Heart left ventricle (tissue), 13 donors: ENCODE data around the gene TAOK3.

ENCODE experiments used
- CTCF ChIP-seq, 12 donors: fragments of 200-600 bp; sonication (generic) in 4 of 12; IDR thresholded peaks; one replicate each; pipeline versions ENCODE4 v1.5.0 to v1.8.0; 2018 to 2022; ENCODE audit warnings: antibody characterized with exemption in 12 of 12, mild to moderate bottlenecking in 5 of 12
- POLR2A ChIP-seq, 2 donors: fragments of 450-650 bp; IDR thresholded peaks; one replicate each; pipeline ENCODE4 v1.6.1; 2017; ENCODE audit warnings: antibody characterized with exemption in 2 of 2, mild to moderate bottlenecking in 2 of 2, moderate library complexity in 2 of 2
- donor health status: ischemic (EF 13 %, LVEDD 7.1; RV severe dilation, severe dysfunction).
- donor health status: DM: no; HTN: yes; CAD: no.
- donor health status: DM: no; HTN: no; CAD: no.
- donor health status: ischemic (EF 25% LVEDD 6.9; RV normal size, moderate dysfunction).
- donor health status: ischemic (EF 25% LVEDD 5.7; RV mildly dilated, moderate dysfunction).
- donor health status: ischemic (EF 35%, LVEDD 5.7; RV mildly dilated, moderate dysfunction).
- donor health status: nonischemic (EF 11% LVEDD 7.7; RV severe dilation, severe dysfunction).
- donor health status: DM: yes; HTN: yes; CAD: no.
- donor health status: PGD.
- donor health status: ischemic (EF 29% LVEDD 5.4; RV normal size, mild dysfunction).
- donor health status: nonischemic (EF 23%, LVEDD 6.1; RV moderate dilation, normal function).

DNA sequence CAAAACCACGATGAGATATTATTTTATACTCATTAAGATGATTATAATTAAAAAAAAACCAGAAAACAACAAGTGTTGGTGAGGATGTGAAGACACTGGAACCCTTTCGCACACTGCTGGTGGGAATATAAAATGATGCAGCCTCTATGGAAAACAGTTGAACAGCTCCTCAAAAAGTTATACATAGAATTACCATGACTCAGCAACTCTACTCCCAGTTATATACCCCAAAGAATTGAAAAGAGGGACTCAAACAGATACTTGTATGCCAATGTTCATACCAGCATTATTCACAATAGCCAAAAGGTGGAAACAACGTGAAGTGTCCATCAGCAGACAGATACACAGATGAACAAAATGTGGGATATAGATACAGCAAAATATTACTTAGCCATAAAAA is 53.1 kb downstream of the TAOK3 start:
- TF ChIP-seq CTCF (IDR thresholded peaks at IDR 0.05) (no peak), POLR2A (IDR thresholded peaks at IDR 0.05) (no peak)
